Vagina (tissue), 2 donors: ENCODE data around the gene TLCD3B. TPM values are rescaled to one million over a fixed set of nuclear protein-coding genes. Genes with fewer than 3 reads are reported as not detected.
A peak's percentile ranks its signal among the peaks of the same experiment; 100 is the strongest.

Experiments used
- DNase-seq, 2 donors: peaks; one replicate each; pipeline ENCODE4 v3.0.0-alpha.2; 2017; ENCODE audit errors: extremely low spot score in 2 of 2
- H3K27ac ChIP-seq: fragments of 200-600 bp; sonication (generic); one replicate; pipeline ENCODE4 v1.5.1; 2019
- H3K27me3 ChIP-seq: fragments of 200-600 bp; sonication (generic); one replicate; pipeline ENCODE4 v1.5.1; 2019
- H3K36me3 ChIP-seq, 2 donors: fragments of 200-600 bp; sonication (generic); one replicate each; pipeline ENCODE4 v1.5.1; 2017 to 2019
- H3K4me1 ChIP-seq: fragments of 200-600 bp; sonication (generic); one replicate; pipeline ENCODE4 v1.5.1; 2019
- H3K4me3 ChIP-seq, 2 donors: fragments of 200-600 bp; sonication (generic); 1 replicate in 1 of 2; 2 replicates in 1 of 2; pipeline ENCODE4 v1.5.1; 2016 to 2019
- H3K9me3 ChIP-seq: fragments of 200-600 bp; sonication (generic); one replicate; pipeline ENCODE4 v1.5.1; 2019
- CTCF ChIP-seq, 3 experiments: fragments of 450-650 bp in 2 of 3; fragments of 200-600 bp in 1 of 3; sonication (generic) in 1 of 3; IDR thresholded peaks; one replicate each; pipeline ENCODE4 v1.5.1; 2017 to 2019; ENCODE audit warnings: antibody characterized with exemption in 3 of 3, mild to moderate bottlenecking in 2 of 3, moderate library complexity in 2 of 3
- POLR2A ChIP-seq, 2 donors: fragments of 450-650 bp; IDR thresholded peaks; one replicate each; pipeline ENCODE4 v1.6.1; 2017; ENCODE audit warnings: antibody characterized with exemption in 2 of 2, mild to moderate bottlenecking in 2 of 2, moderate library complexity in 2 of 2
- POLR2AphosphoS5 ChIP-seq, 2 donors: sonication (generic); formaldehyde crosslinking; IDR thresholded peaks; one replicate each; pipeline ENCODE4 v1.9.0; 2017; ENCODE audit warnings: antibody characterized with exemption in 2 of 2, mild to moderate bottlenecking in 2 of 2, low read depth in 1 of 2; ENCODE audit not compliant: insufficient read depth in 1 of 2
- intact Hi-C: fragments of 100-400 bp; cut with DNase I; formaldehyde crosslinking; loops from one replicate; pipeline ENCODE4 v1.15.1; 2023
- total RNA-seq: library from RNA; depleted of rRNA; stranded (reverse); fragments of >200 nt; gene quantifications from one replicate; pipeline ENCODE4 v1.2.3, GENCODE V29; 2016

The TLCD3B gene
- total RNA-seq = 0.98 TPM

GRCh38 chr16:30030841-30031413, at the start of gene TLCD3B:
TSS of gene TLCD3B (minus strand) at chr16:30031271. CDS start at chr16:30030527, 744 bp downstream.
- no peak within 1 kb of the TSS for H3K27ac ChIP-seq
- H3K4me3 ChIP-seq = no peak within 1 kb of the TSS
- H3K9me3 ChIP-seq = no peaks in the 10 kb centered on the region
- H3K36me3 ChIP-seq = no peaks in the 10 kb centered on the region
- peaks cover 9% of the 10 kb centered on the region for H3K4me1 ChIP-seq
- DNase-seq = no peak
- peaks cover 7% of the 10 kb centered on the region for H3K27me3 ChIP-seq
- intact Hi-C loops = no loop called here
- TF ChIP-seq CTCF (IDR thresholded peaks at IDR 0.05) (no peak), POLR2A (IDR thresholded peaks at IDR 0.05) (no peak)

GRCh38 chr16:30079480-30079879, 48.4 kb upstream of the TLCD3B start:
- Histone ChIP-seq H3K27me3 (no peaks in the 10 kb centered on the region), H3K36me3 (peaks cover 3 to 49% of the 10 kb centered on the region in 2 donors), H3K27ac (no peak overlapping the region), H3K9me3 (no peaks in the 10 kb centered on the region), H3K4me3 (no peak overlapping the region), H3K4me1 (peaks cover 37% of the 10 kb centered on the region)
- TF ChIP-seq CTCF (IDR thresholded peaks at IDR 0.05) = no peak
- TF ChIP-seq POLR2A (IDR thresholded peaks at IDR 0.05) = no peak
- TF ChIP-seq POLR2AphosphoS5 (IDR thresholded peaks at IDR 0.05; ENCODE audit: insufficient read depth in 1 of 2, low read depth in 1 of 2) = no peak
- intact Hi-C loops = loop anchor here (5.0 kb wide), 1 partner anchor 458 kb away; no protein-coding TSS in a partner anchor
- no peak for DNase-seq

GRCh38 chr16:30078744-30079143, 47.7 kb upstream of the TLCD3B start:
- no peak overlapping the region for H3K4me3 ChIP-seq
- H3K27me3 ChIP-seq = no peaks in the 10 kb centered on the region
- DNase-seq = no peak
- no peaks in the 10 kb centered on the region for H3K9me3 ChIP-seq
- H3K36me3 ChIP-seq = peaks cover 3 to 42% of the 10 kb centered on the region in 2 donors
- no peak overlapping the region for H3K27ac ChIP-seq
- H3K4me1 ChIP-seq = peaks cover 37% of the 10 kb centered on the region
- intact Hi-C loops = loop anchor here (5.0 kb wide), 1 partner anchor 459 kb away; no protein-coding TSS in a partner anchor
- no peak for TF ChIP-seq CTCF (IDR thresholded peaks at IDR 0.05)

- H3K9me3 ChIP-seq = no peaks in the 10 kb centered on the region
- H3K4me3 ChIP-seq = no peak overlapping the region
- TF ChIP-seq CTCF (IDR thresholded peaks at IDR 0.05) = no peak
- TF ChIP-seq POLR2AphosphoS5 (IDR thresholded peaks at IDR 0.05; ENCODE audit: insufficient read depth in 1 of 2, low read depth in 1 of 2) = no peak
- no peak for TF ChIP-seq POLR2A (IDR thresholded peaks at IDR 0.05)
- peaks cover 37% of the 10 kb centered on the region for H3K4me1 ChIP-seq
- no peaks in the 10 kb centered on the region for H3K27me3 ChIP-seq
- intact Hi-C loops = loop anchor here (5.0 kb wide), 1 partner anchor 460 kb away; no protein-coding TSS in a partner anchor
- no peak for DNase-seq
- H3K27ac ChIP-seq = no peak overlapping the region
- H3K36me3 ChIP-seq = peaks cover 0 to 33% of the 10 kb centered on the region in 2 donors
Observed at GRCh38 chr16:30077656-30078055, 46.6 kb upstream of the TLCD3B start.

GRCh38 chr16:30076276-30076791, 45.3 kb upstream of the TLCD3B start:
- no peak for DNase-seq
- Histone ChIP-seq H3K27me3 (no peaks in the 10 kb centered on the region), H3K4me1 (peaks cover 37% of the 10 kb centered on the region), H3K4me3 (peak overlapping the region; percentile 84 to 100), H3K27ac (peak overlapping the region; percentile 94), H3K36me3 (peaks cover 0 to 33% of the 10 kb centered on the region in 2 donors), H3K9me3 (no peaks in the 10 kb centered on the region)
- TF ChIP-seq CTCF (IDR thresholded peaks at IDR 0.05) (no peak), POLR2A (IDR thresholded peaks at IDR 0.05) (no peak), POLR2AphosphoS5 (IDR thresholded peaks at IDR 0.05; ENCODE audit: insufficient read depth in 1 of 2, low read depth in 1 of 2) (no peak)
- intact Hi-C loops = loop anchor here (5.0 kb wide), 1 partner anchor 461 kb away; no protein-coding TSS in a partner anchor
